IPS DF 6.9 (cell line): ENCODE results near the gene RNF34.

ENCODE experiments used
- DNase-seq: peaks from one replicate; pipeline ENCODE4 v3.0.0-alpha.2; 2013; ENCODE audit warnings: low read depth, low spot score
- H3K27ac ChIP-seq: one replicate; pipeline ENCODE4 v1.5.1; 2013; ENCODE audit warnings: low read length, control low read depth
- H3K27me3 ChIP-seq: 2 replicates; pipeline ENCODE4 v1.6.1; 2013; ENCODE audit warnings: mild to moderate bottlenecking, low read length; ENCODE audit not compliant: control insufficient read depth, insufficient read depth
- H3K36me3 ChIP-seq: 2 replicates; pipeline ENCODE4 v1.6.1; 2013; ENCODE audit warnings: low read length; ENCODE audit not compliant: control insufficient read depth, insufficient read depth
- H3K4me1 ChIP-seq: 2 replicates; pipeline ENCODE4 v1.6.1; 2013; ENCODE audit warnings: low read length; ENCODE audit not compliant: control insufficient read depth, insufficient read depth
- H3K4me3 ChIP-seq: 2 replicates; pipeline ENCODE4 v1.5.1; 2013; ENCODE audit warnings: mild to moderate bottlenecking, low read length
- H3K9me3 ChIP-seq: 2 replicates; pipeline ENCODE4 v1.6.1; 2013; ENCODE audit warnings: low read length, inconsistent platforms; ENCODE audit not compliant: control insufficient read depth, insufficient read depth
- WGBS: extraction: QIAGEN DNeasy Blood & Tissue Kit; methylation state at CpG from one replicate; pipeline ENCODE4 v1.1.7; 2013; ENCODE audit warnings: mixed read lengths, missing lambda C conversion rate; ENCODE audit not compliant: insufficient read length, insufficient coverage; 5-methylcytosine and 5-hydroxymethylcytosine counted together

Gene RNF34

DNA sequence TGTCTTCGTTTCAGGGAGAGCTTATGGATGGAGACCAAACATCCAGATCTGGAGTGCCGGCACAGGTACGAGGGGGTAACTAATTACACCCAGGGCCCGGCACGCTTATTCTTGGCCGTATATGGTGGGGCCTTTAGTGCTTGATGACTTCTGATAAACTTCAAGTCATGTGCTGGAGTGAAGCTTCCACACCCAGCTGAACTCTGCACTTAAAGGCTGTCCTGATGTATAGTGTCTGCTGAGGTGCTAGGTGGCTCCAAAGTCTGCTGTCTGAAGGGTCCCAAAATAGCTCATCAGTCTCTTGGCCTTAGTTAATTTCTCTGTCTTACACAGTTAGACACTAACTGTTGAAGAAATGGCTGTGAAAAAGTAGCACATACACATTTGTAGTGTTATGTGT, 17.9 kb downstream of the RNF34 start:
- Histone ChIP-seq H3K4me3 (no peak overlapping the region), H3K36me3 (peaks cover 14% of the 10 kb centered on the region; the same call in 1 of the 2 replicates)

DNA sequence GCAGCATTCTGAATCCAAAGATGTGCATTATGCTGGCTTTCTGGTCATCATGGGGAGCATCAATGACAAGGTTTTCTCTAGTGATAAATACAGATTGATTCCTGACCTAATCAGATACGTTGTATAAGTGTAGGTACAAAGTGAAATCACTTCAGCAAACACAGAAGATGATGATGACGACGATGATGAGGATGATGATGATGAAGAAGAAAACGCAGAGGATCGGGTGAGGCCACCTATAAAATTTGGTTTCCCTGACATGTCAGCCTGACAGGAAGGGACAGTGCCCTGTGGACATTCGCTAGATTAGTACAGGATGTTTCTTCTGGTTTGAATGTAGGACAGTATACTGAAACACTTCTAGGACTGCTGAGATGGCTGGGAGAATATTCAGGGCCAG, 20.2 kb downstream of the RNF34 start:
- no peak overlapping the region for H3K4me3 ChIP-seq
- H3K27me3 ChIP-seq, result no peaks in the 10 kb centered on the region
- no peaks in the 10 kb centered on the region for H3K9me3 ChIP-seq
- WGBS, result 100% methylated on average over 3 of the region's 6 CpGs
- DNase-seq, result no peak
- no peak overlapping the region for H3K27ac ChIP-seq
- H3K4me1 ChIP-seq, result no peaks in the 10 kb centered on the region
- peaks cover 26% of the 10 kb centered on the region; the same call in 1 of the 2 replicates for H3K36me3 ChIP-seq

More for the DNA sequence above, 17.9 kb downstream of the RNF34 start:
- no CpG with 5 or more reads among the region's 6 CpGs for WGBS
- Histone ChIP-seq H3K27me3 (no peaks in the 10 kb centered on the region), H3K9me3 (no peaks in the 10 kb centered on the region), H3K4me1 (no peaks in the 10 kb centered on the region), H3K27ac (no peak overlapping the region)
- no peak for DNase-seq

DNA sequence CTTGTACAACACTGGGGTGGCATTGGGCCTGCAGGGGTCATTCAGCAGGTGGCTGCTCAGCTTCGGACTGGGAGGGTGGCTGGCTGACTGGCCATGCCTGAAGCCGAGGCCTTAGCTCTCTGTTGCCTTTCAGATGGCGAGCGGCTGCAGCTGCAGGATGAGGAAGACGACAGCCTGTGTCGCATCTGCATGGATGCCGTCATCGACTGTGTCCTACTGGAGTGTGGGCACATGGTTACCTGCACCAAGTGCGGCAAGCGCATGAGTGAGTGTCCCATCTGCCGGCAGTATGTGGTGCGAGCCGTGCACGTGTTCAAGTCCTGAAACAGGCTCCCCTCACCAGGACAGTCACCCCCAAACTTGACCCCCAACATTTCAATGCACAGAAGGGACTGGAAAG, 23.3 kb downstream of the RNF34 start:
- WGBS, result no CpG with 5 or more reads among the region's 14 CpGs
- Histone ChIP-seq H3K36me3 (peaks cover 26% of the 10 kb centered on the region; the same call in 1 of the 2 replicates), H3K27ac (no peak overlapping the region)

DNA sequence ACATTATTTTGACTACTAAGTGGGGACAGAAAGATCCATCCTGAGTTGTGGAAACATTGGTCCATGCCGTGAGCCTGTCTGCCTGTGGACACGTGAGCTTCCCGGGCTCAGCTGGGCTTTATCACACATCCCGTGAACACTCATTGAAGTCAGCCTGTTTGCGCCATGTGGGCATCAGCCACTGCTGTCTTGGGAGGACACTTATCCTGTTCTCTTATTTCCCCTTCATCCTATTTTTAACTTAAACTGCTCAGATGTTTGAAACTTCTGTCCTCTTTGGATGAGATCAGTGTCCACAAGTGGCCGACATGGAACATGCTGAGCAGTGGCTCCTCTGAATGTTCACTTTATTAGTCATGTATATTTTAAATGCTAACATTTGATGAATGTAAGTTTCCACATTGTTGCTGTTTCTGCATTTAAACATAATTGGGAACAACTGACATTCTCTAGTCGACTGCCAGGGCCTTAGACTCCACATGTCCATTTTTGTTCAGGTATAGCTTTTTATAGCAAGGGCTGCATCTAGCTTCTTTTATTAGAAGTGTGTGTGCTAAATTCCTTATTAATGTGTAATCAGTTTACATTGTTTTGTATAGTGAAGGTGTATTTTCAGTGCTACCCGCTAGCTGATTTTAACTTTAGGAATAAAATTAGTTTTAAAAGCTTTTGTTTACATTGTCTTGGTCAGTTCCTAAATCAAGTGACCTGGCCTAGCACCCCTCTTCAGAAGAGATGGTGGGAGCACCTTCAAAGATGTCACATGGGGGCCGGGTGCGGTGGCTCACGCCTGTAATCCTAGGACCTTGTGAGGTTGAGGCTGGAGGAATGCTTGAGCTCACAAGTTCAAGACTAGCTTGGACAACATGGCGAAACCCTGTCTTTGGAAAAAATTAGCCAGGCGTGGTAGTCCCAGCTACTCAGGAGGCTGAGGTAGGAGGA, 24.0 kb downstream of the RNF34 start:
- no CpG with 5 or more reads among the region's 13 CpGs for WGBS
- no peaks in the 10 kb centered on the region for H3K9me3 ChIP-seq
- no peaks in the 10 kb centered on the region for H3K27me3 ChIP-seq
- H3K27ac ChIP-seq, result no peak overlapping the region
- no peak for DNase-seq
- no peaks in the 10 kb centered on the region for H3K4me1 ChIP-seq
- H3K4me3 ChIP-seq, result no peak overlapping the region
- H3K36me3 ChIP-seq, result peaks cover 31% of the 10 kb centered on the region; the same call in 1 of the 2 replicates

More for the DNA sequence above, 23.3 kb downstream of the RNF34 start:
- no peak overlapping the region for H3K4me3 ChIP-seq
- DNase-seq, result no peak
- H3K9me3 ChIP-seq, result no peaks in the 10 kb centered on the region
- H3K4me1 ChIP-seq, result no peaks in the 10 kb centered on the region
- no peaks in the 10 kb centered on the region for H3K27me3 ChIP-seq

DNA sequence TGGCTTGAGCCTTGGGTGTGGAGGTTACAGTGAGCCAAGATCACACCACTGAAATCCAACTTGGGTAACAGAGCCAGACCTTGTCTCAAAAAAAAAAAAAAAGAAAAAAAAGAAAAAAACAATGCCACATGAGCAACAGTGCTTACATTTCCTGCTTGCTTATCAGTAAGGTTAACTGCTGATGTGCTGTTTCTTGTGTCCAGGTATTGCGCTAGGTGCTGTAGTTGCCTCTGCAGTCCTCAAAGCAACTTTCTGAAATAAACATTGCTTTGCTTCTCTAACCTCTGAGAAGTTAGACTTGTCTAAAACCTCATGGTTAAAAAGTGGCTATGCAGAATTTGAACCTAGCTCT, 24.7 kb downstream of the RNF34 start:
- WGBS, result no CpG with 5 or more reads among the region's 1 CpG
- Histone ChIP-seq H3K4me3 (no peak overlapping the region), H3K36me3 (peaks cover 32% of the 10 kb centered on the region; the same call in 1 of the 2 replicates), H3K4me1 (no peaks in the 10 kb centered on the region), H3K27ac (no peak overlapping the region), H3K9me3 (no peaks in the 10 kb centered on the region), H3K27me3 (no peaks in the 10 kb centered on the region)
- DNase-seq, result no peak

DNA sequence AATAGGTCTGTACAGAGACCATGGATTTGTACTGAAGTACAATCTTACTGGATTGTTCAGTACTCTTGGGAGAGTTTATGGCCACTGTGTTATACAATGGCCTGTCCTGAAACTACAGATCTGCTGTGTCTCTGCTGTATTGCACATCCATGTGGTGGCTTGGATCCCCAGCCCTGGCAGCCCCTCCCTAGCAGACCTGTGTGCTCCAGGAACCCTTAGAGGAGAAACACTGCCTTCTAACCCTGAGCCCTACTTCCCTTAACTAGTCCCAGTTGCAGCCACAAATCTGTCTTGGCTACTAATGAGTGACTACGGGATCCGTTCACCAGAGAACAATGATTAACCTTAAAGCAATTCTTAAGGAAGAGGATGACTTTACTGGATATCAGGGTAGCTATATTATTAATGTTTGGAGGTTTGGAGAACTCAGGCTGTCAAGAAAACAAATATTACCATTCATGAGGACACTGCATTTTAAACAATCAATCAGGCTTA, 27.7 kb downstream of the RNF34 start:
- Histone ChIP-seq H3K27me3 (no peaks in the 10 kb centered on the region), H3K4me3 (no peak overlapping the region), H3K27ac (no peak overlapping the region), H3K4me1 (no peaks in the 10 kb centered on the region), H3K9me3 (no peaks in the 10 kb centered on the region), H3K36me3 (peaks cover 35% of the 10 kb centered on the region; the same call in 1 of the 2 replicates)
- no CpG with 5 or more reads among the region's 2 CpGs for WGBS
- DNase-seq, result no peak

DNA sequence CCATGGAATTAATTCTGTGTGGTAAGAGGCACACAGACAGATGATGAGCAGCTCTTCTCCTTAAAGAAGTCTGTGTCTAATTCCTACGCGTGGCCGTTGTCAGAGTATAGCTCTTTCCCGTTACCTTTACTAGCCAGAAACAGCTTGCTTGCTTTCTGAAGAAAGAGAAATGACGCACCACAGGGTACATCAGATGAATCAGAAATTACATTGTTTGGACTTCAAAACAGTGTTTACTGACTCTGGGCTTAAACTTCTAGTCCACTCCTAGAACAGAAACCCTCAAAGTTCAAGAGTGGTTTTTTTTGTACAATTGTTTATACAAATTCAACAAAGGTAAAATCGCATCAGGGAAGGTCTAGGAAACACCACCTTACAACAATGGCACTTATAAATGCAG, 29.0 kb downstream of the RNF34 start:
- peaks cover 28% of the 10 kb centered on the region; the same call in 1 of the 2 replicates for H3K36me3 ChIP-seq
- no CpG with 5 or more reads among the region's 6 CpGs for WGBS
- DNase-seq, result no peak

DNA sequence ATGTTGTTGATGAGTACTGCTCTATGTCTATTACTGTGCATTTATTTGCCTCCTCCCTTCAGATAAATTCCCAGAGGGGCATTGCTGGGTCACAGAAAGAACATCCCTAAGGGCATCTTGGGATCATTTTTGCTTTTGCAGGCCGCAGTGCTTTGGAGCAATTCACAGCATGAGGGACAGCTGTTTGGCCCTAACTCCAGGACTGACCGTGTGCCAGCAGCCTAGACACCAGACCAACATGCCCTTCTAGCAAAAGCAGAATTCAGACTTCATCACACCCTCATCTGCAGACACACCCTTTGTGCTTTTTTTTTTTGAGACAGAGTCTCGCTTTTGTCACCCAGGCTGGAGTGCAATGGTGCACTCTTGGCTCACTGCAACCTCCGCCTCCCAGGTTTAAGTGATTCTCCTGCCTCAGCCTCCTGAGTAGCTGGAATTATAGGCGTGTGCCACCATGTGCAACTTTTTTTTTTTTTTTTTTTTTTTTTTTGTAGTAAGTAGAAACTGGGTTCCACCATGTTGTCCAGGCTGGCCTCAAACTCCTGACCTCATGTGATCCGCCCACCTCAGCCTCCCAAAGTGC, 31.0 kb downstream of the RNF34 start:
- H3K9me3 ChIP-seq, result no peaks in the 10 kb centered on the region
- H3K27ac ChIP-seq, result no peak overlapping the region
- no peak for DNase-seq
- no peak overlapping the region for H3K4me3 ChIP-seq
- no peaks in the 10 kb centered on the region for H3K27me3 ChIP-seq
- no CpG with 5 or more reads among the region's 6 CpGs for WGBS
- peaks cover 19% of the 10 kb centered on the region; the same call in 1 of the 2 replicates for H3K36me3 ChIP-seq
- H3K4me1 ChIP-seq, result no peaks in the 10 kb centered on the region

More for the DNA sequence above, 29.0 kb downstream of the RNF34 start:
- H3K9me3 ChIP-seq, result no peaks in the 10 kb centered on the region
- H3K27ac ChIP-seq, result no peak overlapping the region
- no peak overlapping the region for H3K4me3 ChIP-seq
- H3K4me1 ChIP-seq, result no peaks in the 10 kb centered on the region
- no peaks in the 10 kb centered on the region for H3K27me3 ChIP-seq

DNA sequence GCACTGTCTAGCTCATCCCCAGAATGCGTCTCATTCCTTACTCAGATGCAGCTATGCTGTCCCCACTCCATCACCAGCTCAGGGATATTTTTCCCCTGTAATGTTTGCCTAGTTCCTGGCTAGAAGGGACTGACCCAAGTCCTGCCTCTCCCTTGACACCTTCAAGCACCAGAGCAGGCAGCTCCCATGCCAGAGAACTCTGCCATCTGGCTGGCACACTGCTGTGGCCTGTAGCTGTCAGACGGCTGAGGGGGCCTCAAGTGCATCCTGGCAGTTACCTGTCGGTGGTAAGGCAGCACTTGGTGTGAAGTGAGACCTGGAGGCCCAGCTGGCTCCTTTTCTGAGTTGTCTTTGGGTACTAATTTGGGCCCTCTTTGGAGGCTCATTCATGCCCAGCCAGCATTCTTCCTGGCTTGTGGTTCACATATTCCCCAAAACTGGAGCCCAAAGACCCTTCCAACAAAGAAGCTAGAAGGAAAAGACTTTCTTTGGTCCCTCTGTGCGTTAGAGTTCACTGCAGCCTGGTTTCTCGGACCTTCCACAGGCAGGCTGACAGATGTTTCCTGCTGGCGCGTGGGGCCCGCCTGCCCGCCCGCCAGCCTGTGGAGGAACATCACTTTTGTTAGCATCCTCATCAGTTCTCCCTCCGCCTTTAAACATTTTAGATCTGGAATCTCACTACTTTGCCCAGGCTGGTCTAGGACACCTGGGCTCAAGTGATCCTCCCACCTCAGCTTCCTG, 33.0 kb downstream of the RNF34 start:
- peaks cover 17% of the 10 kb centered on the region; the same call in 1 of the 2 replicates for H3K36me3 ChIP-seq
- no peaks in the 10 kb centered on the region for H3K9me3 ChIP-seq
- no CpG with 5 or more reads among the region's 11 CpGs for WGBS
- H3K27me3 ChIP-seq, result no peaks in the 10 kb centered on the region
- H3K27ac ChIP-seq, result no peak overlapping the region
- DNase-seq, result no peak
- no peak overlapping the region for H3K4me3 ChIP-seq
- H3K4me1 ChIP-seq, result no peaks in the 10 kb centered on the region

DNA sequence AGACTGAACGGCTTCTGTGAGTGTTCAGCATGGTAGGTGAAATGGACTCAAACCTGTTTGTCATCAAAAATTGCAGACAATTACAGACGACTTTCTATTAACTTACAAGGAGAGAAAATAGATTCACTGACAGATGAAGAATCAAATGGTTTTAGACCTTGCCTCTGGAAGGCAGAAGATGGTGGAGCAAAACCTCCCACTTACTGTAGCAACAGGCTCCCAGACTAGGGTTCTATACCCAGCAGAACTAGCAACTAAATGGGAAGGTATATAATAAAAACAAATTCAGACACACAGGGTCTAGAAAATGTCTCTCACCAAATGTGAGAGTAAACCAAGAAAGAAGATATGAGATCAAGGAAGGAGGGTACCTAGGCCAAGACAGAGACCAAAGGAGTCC, 36.8 kb downstream of the RNF34 start:
- DNase-seq, result no peak
- Histone ChIP-seq H3K4me3 (no peak overlapping the region), H3K27ac (no peak overlapping the region), H3K36me3 (peaks cover 31% of the 10 kb centered on the region), H3K4me1 (no peaks in the 10 kb centered on the region), H3K27me3 (no peaks in the 10 kb centered on the region), H3K9me3 (no peaks in the 10 kb centered on the region)
- no CpG with 5 or more reads among the region's 2 CpGs for WGBS
